ENCODE measurements around the gene TLX2.

GRCh38 chr2:74516650-74517049 is 2.4 kb downstream of the TLX2 start:
- TF ChIP-seq, protein P1, sequence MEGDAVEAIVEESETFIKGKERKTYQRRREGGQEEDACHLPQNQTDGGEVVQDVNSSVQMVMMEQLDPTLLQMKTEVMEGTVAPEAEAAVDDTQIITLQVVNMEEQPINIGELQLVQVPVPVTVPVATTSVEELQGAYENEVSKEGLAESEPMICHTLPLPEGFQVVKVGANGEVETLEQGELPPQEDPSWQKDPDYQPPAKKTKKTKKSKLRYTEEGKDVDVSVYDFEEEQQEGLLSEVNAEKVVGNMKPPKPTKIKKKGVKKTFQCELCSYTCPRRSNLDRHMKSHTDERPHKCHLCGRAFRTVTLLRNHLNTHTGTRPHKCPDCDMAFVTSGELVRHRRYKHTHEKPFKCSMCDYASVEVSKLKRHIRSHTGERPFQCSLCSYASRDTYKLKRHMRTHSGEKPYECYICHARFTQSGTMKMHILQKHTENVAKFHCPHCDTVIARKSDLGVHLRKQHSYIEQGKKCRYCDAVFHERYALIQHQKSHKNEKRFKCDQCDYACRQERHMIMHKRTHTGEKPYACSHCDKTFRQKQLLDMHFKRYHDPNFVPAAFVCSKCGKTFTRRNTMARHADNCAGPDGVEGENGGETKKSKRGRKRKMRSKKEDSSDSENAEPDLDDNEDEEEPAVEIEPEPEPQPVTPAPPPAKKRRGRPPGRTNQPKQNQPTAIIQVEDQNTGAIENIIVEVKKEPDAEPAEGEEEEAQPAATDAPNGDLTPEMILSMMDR (IDR thresholded peaks at IDR 0.05; ENCODE audit: insufficient read depth, low read length): no peak
- TF ChIP-seq SPI1 (IDR thresholded peaks at IDR 0.05; ENCODE audit: borderline replicate concordance, low read depth): no peak
- TF ChIP-seq POLR2AphosphoS5 (IDR thresholded peaks at IDR 0.05; ENCODE audit: low read depth): no peak
- TF ChIP-seq, protein P2, sequence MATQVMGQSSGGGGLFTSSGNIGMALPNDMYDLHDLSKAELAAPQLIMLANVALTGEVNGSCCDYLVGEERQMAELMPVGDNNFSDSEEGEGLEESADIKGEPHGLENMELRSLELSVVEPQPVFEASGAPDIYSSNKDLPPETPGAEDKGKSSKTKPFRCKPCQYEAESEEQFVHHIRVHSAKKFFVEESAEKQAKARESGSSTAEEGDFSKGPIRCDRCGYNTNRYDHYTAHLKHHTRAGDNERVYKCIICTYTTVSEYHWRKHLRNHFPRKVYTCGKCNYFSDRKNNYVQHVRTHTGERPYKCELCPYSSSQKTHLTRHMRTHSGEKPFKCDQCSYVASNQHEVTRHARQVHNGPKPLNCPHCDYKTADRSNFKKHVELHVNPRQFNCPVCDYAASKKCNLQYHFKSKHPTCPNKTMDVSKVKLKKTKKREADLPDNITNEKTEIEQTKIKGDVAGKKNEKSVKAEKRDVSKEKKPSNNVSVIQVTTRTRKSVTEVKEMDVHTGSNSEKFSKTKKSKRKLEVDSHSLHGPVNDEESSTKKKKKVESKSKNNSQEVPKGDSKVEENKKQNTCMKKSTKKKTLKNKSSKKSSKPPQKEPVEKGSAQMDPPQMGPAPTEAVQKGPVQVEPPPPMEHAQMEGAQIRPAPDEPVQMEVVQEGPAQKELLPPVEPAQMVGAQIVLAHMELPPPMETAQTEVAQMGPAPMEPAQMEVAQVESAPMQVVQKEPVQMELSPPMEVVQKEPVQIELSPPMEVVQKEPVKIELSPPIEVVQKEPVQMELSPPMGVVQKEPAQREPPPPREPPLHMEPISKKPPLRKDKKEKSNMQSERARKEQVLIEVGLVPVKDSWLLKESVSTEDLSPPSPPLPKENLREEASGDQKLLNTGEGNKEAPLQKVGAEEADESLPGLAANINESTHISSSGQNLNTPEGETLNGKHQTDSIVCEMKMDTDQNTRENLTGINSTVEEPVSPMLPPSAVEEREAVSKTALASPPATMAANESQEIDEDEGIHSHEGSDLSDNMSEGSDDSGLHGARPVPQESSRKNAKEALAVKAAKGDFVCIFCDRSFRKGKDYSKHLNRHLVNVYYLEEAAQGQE (IDR thresholded peaks at IDR 0.05; ENCODE audit: insufficient replicate concordance, low read depth): no peak

Data from HL-60 (cell line).